ENCODE measurements around the gene TPST2. TPM values are rescaled to one million over a fixed set of nuclear protein-coding genes. Genes with fewer than 3 reads are reported as not detected.
A peak's percentile ranks its signal among the peaks of the same experiment; 100 is the strongest.

The TPST2 gene
- total and polyA plus RNA-seq, 10 of the 15 experiments (the other 5 are each of a cell fraction or from before 2014, with no cell fraction given): 6.3 to 33.7 (median 28.4) TPM

GRCh38 chr22:26481694-26482093 lies 108.2 kb downstream of the TPST2 start (continued):
- TF ChIP-seq CBX5 (IDR thresholded peaks at IDR 0.05; ENCODE audit: low read depth) (no peak), CTCF (IDR thresholded peaks at IDR 0.05 in 2 of 3, conservative IDR thresholded peaks at IDR 0.05 in 1 of 3; ENCODE audit: control insufficient read depth in 2 of 3, extremely low read depth in 1 of 3, insufficient read depth in 1 of 3, low read depth in 3 of 3, low read length in 3 of 3) (peak in 1 of 3 experiments; percentile 11; a peak in 1 of 6 replicates), BCLAF1 (IDR thresholded peaks at IDR 0.05) (no peak), NRF1 (conservative IDR thresholded peaks at IDR 0.05; ENCODE audit: low read depth, low read length) (no peak), IRF4 (IDR thresholded peaks at IDR 0.05; ENCODE audit: low read depth, low read length) (no peak), GATAD2B (conservative IDR thresholded peaks at IDR 0.05; ENCODE audit: low read depth) (no peak), MLLT1 (IDR thresholded peaks at IDR 0.05) (no peak), NKRF (conservative IDR thresholded peaks at IDR 0.05) (no peak), E2F8 (IDR thresholded peaks at IDR 0.05; ENCODE audit: low read depth, partially characterized antibody) (no peak), STAT3 (IDR thresholded peaks at IDR 0.05; ENCODE audit: low read depth, low read length) (no peak), BHLHE40 (IDR thresholded peaks at IDR 0.05; ENCODE audit: borderline replicate concordance in 1 of 2, low read depth in 2 of 2, low read length in 1 of 2) (no peak), ZNF384 (IDR thresholded peaks at IDR 0.05; ENCODE audit: borderline replicate concordance, low read depth, low read length) (no peak), EED (IDR thresholded peaks at IDR 0.05; ENCODE audit: low read depth) (peak; percentile 86), NFXL1 (IDR thresholded peaks at IDR 0.05; ENCODE audit: borderline replicate concordance) (no peak), ETV6 (conservative IDR thresholded peaks at IDR 0.05 in 1 of 2, IDR thresholded peaks at IDR 0.05 in 1 of 2; ENCODE audit: borderline replicate concordance in 1 of 2, low read depth in 1 of 2) (peak in 1 of 2 experiments; percentile 60; a peak in 2 of 4 replicates), HDGF (IDR thresholded peaks at IDR 0.05) (no peak), SIX5 (IDR thresholded peaks at IDR 0.05; ENCODE audit: low read depth, low read length, severe bottlenecking) (no peak), NFIC (IDR thresholded peaks at IDR 0.05; ENCODE audit: low read depth, low read length) (peak; percentile 38; the same call in 1 of the 2 replicates)
